DOHH2 (cell line): ENCODE measurements around the gene POR.

Experiments used
- CTCF ChIP-seq: fragments of 200-600 bp; sonication (generic); IDR thresholded peaks from one replicate; pipeline ENCODE4 v1.5.1; 2014; ENCODE audit warnings: antibody characterized with exemption, mild to moderate bottlenecking, low read depth, low read length; ENCODE audit not compliant: poor library complexity, severe bottlenecking
- EZH2phosphoT487 ChIP-seq: fragments of 200-600 bp; sonication (generic); IDR thresholded peaks from 2 replicates; pipeline ENCODE4 v1.6.1; 2017; ENCODE audit warnings: borderline replicate concordance, mild to moderate bottlenecking, antibody characterized with exemption, low read length, moderate library complexity, mixed read lengths

DNA sequence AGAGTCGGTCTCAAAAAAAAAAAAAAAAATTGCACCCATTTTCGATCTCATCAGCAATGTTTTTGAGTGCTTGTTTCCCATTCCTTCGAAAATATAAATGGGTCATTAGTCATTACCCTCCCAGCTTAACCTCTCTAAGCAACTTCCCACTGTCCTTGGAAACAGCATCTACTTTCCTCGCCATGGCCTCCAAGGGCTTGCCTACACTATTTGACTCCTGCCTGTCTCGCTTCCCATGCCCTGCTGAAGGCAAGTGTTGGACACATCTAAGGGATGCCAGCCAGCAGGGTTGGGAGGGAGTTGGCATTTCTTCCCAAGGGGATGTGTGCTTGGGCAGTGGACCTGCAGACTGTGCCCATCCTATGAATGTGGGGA is 48.9 kb upstream of the POR start:
- TF ChIP-seq CTCF = no peak
- no peak for TF ChIP-seq EZH2phosphoT487
